OCI-LY1 (cell line): ENCODE results near the gene CARS2.

Experiments used
- EZH2 ChIP-seq: fragments of 200-600 bp; sonication (generic), shearing (Covaris generic); IDR thresholded peaks from 2 replicates; pipeline ENCODE4 v1.8.0; 2017; ENCODE audit warnings: borderline replicate concordance, mixed run types, mild to moderate bottlenecking, antibody characterized with exemption, low read length, moderate library complexity, mixed read lengths
- TF ChIP-seq, protein P1 (sequence below): fragments of 200-600 bp; sonication (generic), shearing (Covaris generic); IDR thresholded peaks from 2 replicates; pipeline ENCODE4 v1.5.1; 2017; ENCODE audit warnings: mild to moderate bottlenecking, antibody characterized with exemption, low read length, moderate library complexity, mixed read lengths

DNA sequence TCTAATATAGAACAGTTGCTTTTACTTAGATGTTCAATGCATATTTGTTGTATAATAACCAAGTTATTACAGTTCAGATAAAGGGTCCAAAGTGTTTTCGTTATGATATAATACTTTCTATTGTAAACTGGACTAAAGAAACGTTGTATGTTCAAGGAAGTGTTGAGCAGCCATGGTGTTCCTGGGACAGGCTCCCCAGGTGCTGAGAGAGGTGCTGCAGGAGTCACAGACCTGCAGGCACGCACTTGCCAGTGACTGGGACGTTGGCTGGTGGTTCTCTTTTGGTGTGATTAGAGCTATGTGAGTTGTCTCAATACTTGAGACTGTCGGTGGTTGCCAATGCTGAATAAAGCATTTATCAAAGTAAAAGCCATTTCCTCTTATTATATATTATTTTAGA is 17.1 kb upstream of the CARS2 start:
- TF ChIP-seq, protein P1, sequence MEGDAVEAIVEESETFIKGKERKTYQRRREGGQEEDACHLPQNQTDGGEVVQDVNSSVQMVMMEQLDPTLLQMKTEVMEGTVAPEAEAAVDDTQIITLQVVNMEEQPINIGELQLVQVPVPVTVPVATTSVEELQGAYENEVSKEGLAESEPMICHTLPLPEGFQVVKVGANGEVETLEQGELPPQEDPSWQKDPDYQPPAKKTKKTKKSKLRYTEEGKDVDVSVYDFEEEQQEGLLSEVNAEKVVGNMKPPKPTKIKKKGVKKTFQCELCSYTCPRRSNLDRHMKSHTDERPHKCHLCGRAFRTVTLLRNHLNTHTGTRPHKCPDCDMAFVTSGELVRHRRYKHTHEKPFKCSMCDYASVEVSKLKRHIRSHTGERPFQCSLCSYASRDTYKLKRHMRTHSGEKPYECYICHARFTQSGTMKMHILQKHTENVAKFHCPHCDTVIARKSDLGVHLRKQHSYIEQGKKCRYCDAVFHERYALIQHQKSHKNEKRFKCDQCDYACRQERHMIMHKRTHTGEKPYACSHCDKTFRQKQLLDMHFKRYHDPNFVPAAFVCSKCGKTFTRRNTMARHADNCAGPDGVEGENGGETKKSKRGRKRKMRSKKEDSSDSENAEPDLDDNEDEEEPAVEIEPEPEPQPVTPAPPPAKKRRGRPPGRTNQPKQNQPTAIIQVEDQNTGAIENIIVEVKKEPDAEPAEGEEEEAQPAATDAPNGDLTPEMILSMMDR = no peak
- TF ChIP-seq EZH2 = no peak
